Hematopoietic multipotent progenitor cell treated with erythropoietin and hydrocortisone succinate and interleukin-3 and kit ligand, for 17 days (in vitro differentiated cells): Measurements from ENCODE around the gene RPS6KC1.
"Not testable (repeated sequence)": the region's sequence is repeated elsewhere in the genome, so short reads cannot be mapped to it uniquely, and the experiment has no call there.

Experiments used
- DNase-seq: peaks from one replicate; pipeline ENCODE4 v3.0.0-alpha.2; 2015; ENCODE audit warnings: low spot score

Gene RPS6KC1

GRCh38 chr1:213110349-213111300 is 59.6 kb downstream of the RPS6KC1 start:
- no peak for DNase-seq

GRCh38 chr1:213111502-213111901 is 60.5 kb downstream of the RPS6KC1 start:
- no peak for DNase-seq

GRCh38 chr1:213112723-213113122 is 61.7 kb downstream of the RPS6KC1 start:
- not testable (repeated sequence) for DNase-seq

GRCh38 chr1:213117699-213118180 is 66.7 kb downstream of the RPS6KC1 start:
- DNase-seq: not testable (repeated sequence)

- no peak for DNase-seq
Measured at GRCh38 chr1:213119794-213120193, 68.8 kb downstream of the RPS6KC1 start.

GRCh38 chr1:213120386-213120785 is 69.3 kb downstream of the RPS6KC1 start:
- no peak for DNase-seq

- no peak for DNase-seq
Measured at GRCh38 chr1:213120961-213121360, 69.9 kb downstream of the RPS6KC1 start.

GRCh38 chr1:213122514-213122929 is 71.5 kb downstream of the RPS6KC1 start:
- peak; percentile 59 for DNase-seq

- DNase-seq: no peak
Measured at GRCh38 chr1:213123087-213123486, 72.0 kb downstream of the RPS6KC1 start.

- DNase-seq: no peak
Measured at GRCh38 chr1:213123536-213123935, 72.5 kb downstream of the RPS6KC1 start.

GRCh38 chr1:213124590-213124989 is 73.5 kb downstream of the RPS6KC1 start:
- peak; percentile 15 for DNase-seq

- DNase-seq: no peak
Measured at GRCh38 chr1:213125643-213126042, 74.6 kb downstream of the RPS6KC1 start.

- no peak for DNase-seq
Measured at GRCh38 chr1:213127074-213127473, 76.0 kb downstream of the RPS6KC1 start.

GRCh38 chr1:213131851-213132655 is 81.0 kb downstream of the RPS6KC1 start:
- no peak for DNase-seq

- DNase-seq: no peak
Measured at GRCh38 chr1:213135572-213135971, 84.5 kb downstream of the RPS6KC1 start.

- DNase-seq: no peak
Measured at GRCh38 chr1:213136190-213136917, 85.3 kb downstream of the RPS6KC1 start.

- no peak for DNase-seq
Measured at GRCh38 chr1:213138391-213138790, 87.3 kb downstream of the RPS6KC1 start.

GRCh38 chr1:213138892-213139291 is 87.9 kb downstream of the RPS6KC1 start:
- no peak for DNase-seq

- no peak for DNase-seq
Measured at GRCh38 chr1:213148905-213149304, 97.9 kb downstream of the RPS6KC1 start.

- DNase-seq: not testable (repeated sequence)
Measured at GRCh38 chr1:213150090-213150489, 99.0 kb downstream of the RPS6KC1 start.

GRCh38 chr1:213154056-213154685 is 103.1 kb downstream of the RPS6KC1 start:
- DNase-seq: no peak
